ENCODE results near the gene MANSC4. TPM values are rescaled to one million over a fixed set of nuclear protein-coding genes. Genes with fewer than 3 reads are reported as not detected.

Gene MANSC4
- total and polyA plus RNA-seq, 2 experiments from 2014 or later = not detected

- TF ChIP-seq, protein P1, sequence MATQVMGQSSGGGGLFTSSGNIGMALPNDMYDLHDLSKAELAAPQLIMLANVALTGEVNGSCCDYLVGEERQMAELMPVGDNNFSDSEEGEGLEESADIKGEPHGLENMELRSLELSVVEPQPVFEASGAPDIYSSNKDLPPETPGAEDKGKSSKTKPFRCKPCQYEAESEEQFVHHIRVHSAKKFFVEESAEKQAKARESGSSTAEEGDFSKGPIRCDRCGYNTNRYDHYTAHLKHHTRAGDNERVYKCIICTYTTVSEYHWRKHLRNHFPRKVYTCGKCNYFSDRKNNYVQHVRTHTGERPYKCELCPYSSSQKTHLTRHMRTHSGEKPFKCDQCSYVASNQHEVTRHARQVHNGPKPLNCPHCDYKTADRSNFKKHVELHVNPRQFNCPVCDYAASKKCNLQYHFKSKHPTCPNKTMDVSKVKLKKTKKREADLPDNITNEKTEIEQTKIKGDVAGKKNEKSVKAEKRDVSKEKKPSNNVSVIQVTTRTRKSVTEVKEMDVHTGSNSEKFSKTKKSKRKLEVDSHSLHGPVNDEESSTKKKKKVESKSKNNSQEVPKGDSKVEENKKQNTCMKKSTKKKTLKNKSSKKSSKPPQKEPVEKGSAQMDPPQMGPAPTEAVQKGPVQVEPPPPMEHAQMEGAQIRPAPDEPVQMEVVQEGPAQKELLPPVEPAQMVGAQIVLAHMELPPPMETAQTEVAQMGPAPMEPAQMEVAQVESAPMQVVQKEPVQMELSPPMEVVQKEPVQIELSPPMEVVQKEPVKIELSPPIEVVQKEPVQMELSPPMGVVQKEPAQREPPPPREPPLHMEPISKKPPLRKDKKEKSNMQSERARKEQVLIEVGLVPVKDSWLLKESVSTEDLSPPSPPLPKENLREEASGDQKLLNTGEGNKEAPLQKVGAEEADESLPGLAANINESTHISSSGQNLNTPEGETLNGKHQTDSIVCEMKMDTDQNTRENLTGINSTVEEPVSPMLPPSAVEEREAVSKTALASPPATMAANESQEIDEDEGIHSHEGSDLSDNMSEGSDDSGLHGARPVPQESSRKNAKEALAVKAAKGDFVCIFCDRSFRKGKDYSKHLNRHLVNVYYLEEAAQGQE (IDR thresholded peaks at IDR 0.05; ENCODE audit: unreplicated experiment) = no peak
- TF ChIP-seq JUNB (IDR thresholded peaks at IDR 0.05; ENCODE audit: unreplicated experiment) = no peak
- TF ChIP-seq, protein P2, sequence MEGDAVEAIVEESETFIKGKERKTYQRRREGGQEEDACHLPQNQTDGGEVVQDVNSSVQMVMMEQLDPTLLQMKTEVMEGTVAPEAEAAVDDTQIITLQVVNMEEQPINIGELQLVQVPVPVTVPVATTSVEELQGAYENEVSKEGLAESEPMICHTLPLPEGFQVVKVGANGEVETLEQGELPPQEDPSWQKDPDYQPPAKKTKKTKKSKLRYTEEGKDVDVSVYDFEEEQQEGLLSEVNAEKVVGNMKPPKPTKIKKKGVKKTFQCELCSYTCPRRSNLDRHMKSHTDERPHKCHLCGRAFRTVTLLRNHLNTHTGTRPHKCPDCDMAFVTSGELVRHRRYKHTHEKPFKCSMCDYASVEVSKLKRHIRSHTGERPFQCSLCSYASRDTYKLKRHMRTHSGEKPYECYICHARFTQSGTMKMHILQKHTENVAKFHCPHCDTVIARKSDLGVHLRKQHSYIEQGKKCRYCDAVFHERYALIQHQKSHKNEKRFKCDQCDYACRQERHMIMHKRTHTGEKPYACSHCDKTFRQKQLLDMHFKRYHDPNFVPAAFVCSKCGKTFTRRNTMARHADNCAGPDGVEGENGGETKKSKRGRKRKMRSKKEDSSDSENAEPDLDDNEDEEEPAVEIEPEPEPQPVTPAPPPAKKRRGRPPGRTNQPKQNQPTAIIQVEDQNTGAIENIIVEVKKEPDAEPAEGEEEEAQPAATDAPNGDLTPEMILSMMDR (conservative IDR thresholded peaks at IDR 0.05; ENCODE audit: low read depth in 2 of 2) = no peak
- TF ChIP-seq ZNF331 (CRISPR knock-in tag; IDR thresholded peaks at IDR 0.05; ENCODE audit: low read depth) = no peak
Observed at GRCh38 chr12:27818401-27818918, 38.4 kb upstream of the MANSC4 start (continued).

- H3K36me3 Mint-ChIP-seq (ENCODE audit: low read depth) = 0 out of 3 replicates have a peak, but pooled peaks cover 2% of the 10 kb centered on the region
- no peaks in the 10 kb centered on the region; the same call in 2 of the 3 replicates for H3K4me1 Mint-ChIP-seq
- ATAC-seq = no peak
- H3K27ac Mint-ChIP-seq = no peak overlapping the region
- no peak overlapping the region for H2AFZ ChIP-seq
- H3K79me2 ChIP-seq (replicated peaks; ENCODE audit: insufficient read depth) = no peaks in the 10 kb centered on the region
- DNase-seq (ENCODE audit: low spot score) = no peak
- peaks cover 4% of the 10 kb centered on the region for H3K27me3 Mint-ChIP-seq (ENCODE audit: insufficient read depth, low read depth, poor library complexity)
- no peaks in the 10 kb centered on the region for H3K4me1 ChIP-seq (ENCODE audit: insufficient read depth)
- H3K27me3 ChIP-seq (ENCODE audit: insufficient read depth) = no peaks in the 10 kb centered on the region
- H3K4me3 ChIP-seq = no peak overlapping the region
- H3F3A ChIP-seq (replicated peaks; ENCODE audit: low read depth) = no peaks in the 10 kb centered on the region
- no peaks in the 10 kb centered on the region for H4K20me1 ChIP-seq (replicated peaks; ENCODE audit: insufficient read depth)
- H3K4me3 Mint-ChIP-seq = no peak overlapping the region
- TF ChIP-seq CREB1 (CRISPR knock-in tag; IDR thresholded peaks at IDR 0.05; ENCODE audit: low read depth) = no peak
- TF ChIP-seq JUNB (IDR thresholded peaks at IDR 0.05; ENCODE audit: unreplicated experiment) = no peak
- no peak for TF ChIP-seq ZNF114 (CRISPR knock-in tag; IDR thresholded peaks at IDR 0.05)
- TF ChIP-seq, protein P2 (conservative IDR thresholded peaks at IDR 0.05; ENCODE audit: low read depth in 2 of 2) = no peak
- no peak overlapping the region for H3K27ac ChIP-seq (ENCODE audit: low read depth)
- peaks cover 9% of the 10 kb centered on the region for H3K9me3 Mint-ChIP-seq
- H3K4me2 ChIP-seq = no peak overlapping the region
- H3K9me2 ChIP-seq (ENCODE audit: insufficient read depth) = no peaks in the 10 kb centered on the region
- no peaks in the 10 kb centered on the region for H3K36me3 ChIP-seq (ENCODE audit: insufficient read depth)
Observed at GRCh38 chr12:27817766-27818165, 37.7 kb upstream of the MANSC4 start.
